Thyroid gland (tissue), 4 donors: ENCODE data around the gene TGFB1I1.

Experiments used
- POLR2A ChIP-seq, 2 donors: fragments of 450-650 bp; IDR thresholded peaks; one replicate each; pipeline ENCODE4 v1.6.1; 2017; ENCODE audit warnings: antibody characterized with exemption in 2 of 2, mild to moderate bottlenecking in 2 of 2, moderate library complexity in 1 of 2
- TF ChIP-seq, protein P1 (sequence below), 6 experiments: fragments of 200-600 bp in 3 of 6; fragments of 450-650 bp in 3 of 6; sonication (generic) in 3 of 6; IDR thresholded peaks; one replicate each; pipeline ENCODE4 v1.5.1; 2016 to 2019; ENCODE audit warnings: antibody characterized with exemption in 6 of 6, mild to moderate bottlenecking in 2 of 6, inconsistent platforms in 1 of 6, moderate library complexity in 1 of 6

DNA sequence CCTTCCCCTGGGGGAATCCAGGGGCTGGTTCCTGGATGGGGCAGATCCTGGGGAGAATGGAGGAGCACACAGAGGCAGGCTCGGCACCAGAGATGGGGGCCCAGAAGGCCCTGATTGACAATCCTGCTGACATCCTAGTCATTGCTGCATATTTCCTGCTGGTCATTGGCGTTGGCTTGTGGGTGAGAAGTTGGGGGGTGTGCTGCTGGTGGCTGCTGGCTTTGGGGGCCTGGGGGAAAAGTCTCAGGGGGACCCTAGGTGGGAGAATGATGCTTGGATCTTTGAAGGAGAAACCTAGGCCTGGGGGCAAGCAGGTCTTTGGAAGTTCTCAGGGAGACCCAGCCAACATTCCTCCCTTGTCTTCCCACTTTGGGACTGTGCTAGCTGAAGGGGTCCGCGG lies 11.1 kb downstream of the TGFB1I1 start, which contains the start of gene SLC5A2:
- TF ChIP-seq, protein P1, sequence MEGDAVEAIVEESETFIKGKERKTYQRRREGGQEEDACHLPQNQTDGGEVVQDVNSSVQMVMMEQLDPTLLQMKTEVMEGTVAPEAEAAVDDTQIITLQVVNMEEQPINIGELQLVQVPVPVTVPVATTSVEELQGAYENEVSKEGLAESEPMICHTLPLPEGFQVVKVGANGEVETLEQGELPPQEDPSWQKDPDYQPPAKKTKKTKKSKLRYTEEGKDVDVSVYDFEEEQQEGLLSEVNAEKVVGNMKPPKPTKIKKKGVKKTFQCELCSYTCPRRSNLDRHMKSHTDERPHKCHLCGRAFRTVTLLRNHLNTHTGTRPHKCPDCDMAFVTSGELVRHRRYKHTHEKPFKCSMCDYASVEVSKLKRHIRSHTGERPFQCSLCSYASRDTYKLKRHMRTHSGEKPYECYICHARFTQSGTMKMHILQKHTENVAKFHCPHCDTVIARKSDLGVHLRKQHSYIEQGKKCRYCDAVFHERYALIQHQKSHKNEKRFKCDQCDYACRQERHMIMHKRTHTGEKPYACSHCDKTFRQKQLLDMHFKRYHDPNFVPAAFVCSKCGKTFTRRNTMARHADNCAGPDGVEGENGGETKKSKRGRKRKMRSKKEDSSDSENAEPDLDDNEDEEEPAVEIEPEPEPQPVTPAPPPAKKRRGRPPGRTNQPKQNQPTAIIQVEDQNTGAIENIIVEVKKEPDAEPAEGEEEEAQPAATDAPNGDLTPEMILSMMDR (IDR thresholded peaks at IDR 0.05) = no peak
- TF ChIP-seq POLR2A (IDR thresholded peaks at IDR 0.05) = no peak
